WTC11 (cell line): ENCODE measurements around the gene HDAC10. TPM values are rescaled to one million over a fixed set of nuclear protein-coding genes. Genes with fewer than 3 reads are reported as not detected.
A peak's percentile ranks its signal among the peaks of the same experiment; 100 is the strongest.

Experiments
- AR ChIP-seq: fragments of 250-450 bp; sonication (Bioruptor Pico); IDR thresholded peaks from 2 replicates; pipeline ENCODE4 v1.9.0; 2021; ENCODE audit warnings: mild to moderate bottlenecking
- ESRRA ChIP-seq: sonication (generic); formaldehyde crosslinking; IDR thresholded peaks from 2 replicates; pipeline ENCODE4 v1.8.1; 2022; ENCODE audit warnings: mild to moderate bottlenecking, missing genetic modification reagents, borderline replicate concordance
- ETV6 ChIP-seq: sonication (generic); formaldehyde crosslinking; IDR thresholded peaks from 2 replicates; pipeline ENCODE4 v1.8.1; 2022; ENCODE audit warnings: mild to moderate bottlenecking, missing genetic modification reagents
- FOXK1 ChIP-seq: sonication (generic); formaldehyde crosslinking; IDR thresholded peaks from 2 replicates; pipeline ENCODE4 v1.8.0; 2022; ENCODE audit warnings: mild to moderate bottlenecking, moderate library complexity, missing genetic modification reagents
- GABPB1 ChIP-seq: sonication (generic); formaldehyde crosslinking; IDR thresholded peaks from 2 replicates; pipeline ENCODE4 v1.8.1; 2023; ENCODE audit warnings: mild to moderate bottlenecking, missing genetic modification reagents
- JUN ChIP-seq: sonication (generic); formaldehyde crosslinking; IDR thresholded peaks from 2 replicates; pipeline ENCODE4 v1.8.0; 2023; ENCODE audit warnings: mild to moderate bottlenecking, missing genetic modification reagents
- MAX ChIP-seq: sonication (generic); formaldehyde crosslinking; IDR thresholded peaks from 2 replicates; pipeline ENCODE4 v1.8.0; 2022; ENCODE audit warnings: mild to moderate bottlenecking, missing genetic modification reagents
- MXD4 ChIP-seq: fragments of 250-450 bp; sonication (Bioruptor Pico); IDR thresholded peaks from 2 replicates; pipeline ENCODE4 v1.8.0; 2021; ENCODE audit warnings: mild to moderate bottlenecking, moderate library complexity, borderline replicate concordance
- MYBL2 ChIP-seq: sonication (generic); formaldehyde crosslinking; IDR thresholded peaks from 2 replicates; pipeline ENCODE4 v1.8.1; 2023; ENCODE audit warnings: mild to moderate bottlenecking, moderate library complexity, missing genetic modification reagents
- NFYB ChIP-seq: sonication (generic); formaldehyde crosslinking; conservative IDR thresholded peaks from 2 replicates; pipeline ENCODE4 v1.8.0; 2022; ENCODE audit warnings: low read depth, missing genetic modification reagents
- NR3C1 ChIP-seq: sonication (generic); formaldehyde crosslinking; conservative IDR thresholded peaks from 2 replicates; pipeline ENCODE4 v1.8.1; 2023; ENCODE audit warnings: low read depth, mild to moderate bottlenecking, missing genetic modification reagents
- RELA ChIP-seq: sonication (generic); formaldehyde crosslinking; IDR thresholded peaks from 2 replicates; pipeline ENCODE4 v1.8.1; 2022; ENCODE audit warnings: missing genetic modification reagents, mild to moderate bottlenecking, borderline replicate concordance
- SMAD3 ChIP-seq: sonication (generic); formaldehyde crosslinking; IDR thresholded peaks from 2 replicates; pipeline ENCODE4 v1.8.0; 2022; ENCODE audit warnings: missing genetic modification reagents, mild to moderate bottlenecking, borderline replicate concordance
- SP1 ChIP-seq: sonication (generic); formaldehyde crosslinking; conservative IDR thresholded peaks from 2 replicates; pipeline ENCODE4 v1.8.1; 2022; ENCODE audit warnings: missing genetic modification reagents
- TEAD1 ChIP-seq: sonication (generic); formaldehyde crosslinking; IDR thresholded peaks from 2 replicates; pipeline ENCODE4 v1.8.0; 2022; ENCODE audit warnings: mild to moderate bottlenecking, missing genetic modification reagents
- TP53 ChIP-seq: sonication (generic); formaldehyde crosslinking; IDR thresholded peaks from 2 replicates; pipeline ENCODE4 v1.8.1; 2023; ENCODE audit warnings: mild to moderate bottlenecking, missing genetic modification reagents
- ZBTB21 ChIP-seq: sonication (generic); formaldehyde crosslinking; IDR thresholded peaks from 2 replicates; pipeline ENCODE4 v1.8.1; 2023; ENCODE audit warnings: mild to moderate bottlenecking, missing genetic modification reagents, borderline replicate concordance
- ZNF121 ChIP-seq: sonication (generic); formaldehyde crosslinking; IDR thresholded peaks from 2 replicates; pipeline ENCODE4 v1.8.0; 2023; ENCODE audit warnings: missing genetic modification reagents
- ZNF396 ChIP-seq: fragments of 250-450 bp; sonication (Bioruptor Pico); IDR thresholded peaks from 2 replicates; pipeline ENCODE4 v1.8.0; 2021; ENCODE audit warnings: mild to moderate bottlenecking, moderate library complexity, borderline replicate concordance
- ZNF423 ChIP-seq: fragments of 250-450 bp; sonication (Bioruptor Pico); IDR thresholded peaks from 2 replicates; pipeline ENCODE4 v2.1.2; 2022; ENCODE audit warnings: mild to moderate bottlenecking, moderate library complexity
- total RNA-seq: library from RNA; stranded (reverse); gene quantifications from 3 replicates; pipeline ENCODE4 v1.2.3, GENCODE V29; 2021
- TF ChIP-seq, protein P1 (sequence below): sonication (generic); formaldehyde crosslinking; IDR thresholded peaks from 2 replicates; pipeline ENCODE4 v1.8.0; 2022; ENCODE audit warnings: missing genetic modification reagents
- TF ChIP-seq, protein P2 (sequence below): sonication (generic); formaldehyde crosslinking; IDR thresholded peaks from 2 replicates; pipeline ENCODE4 v1.8.1; 2023; ENCODE audit warnings: mild to moderate bottlenecking, missing genetic modification reagents
- TF ChIP-seq, protein P3 (sequence below): sonication (generic); formaldehyde crosslinking; IDR thresholded peaks from 2 replicates; pipeline ENCODE4 v1.8.0; 2023; ENCODE audit warnings: missing genetic modification reagents
- TF ChIP-seq, protein P4 (sequence below): fragments of 250-450 bp; sonication (Bioruptor Pico); IDR thresholded peaks from 2 replicates; pipeline ENCODE4 v1.9.0; 2021; ENCODE audit warnings: mild to moderate bottlenecking
- TF ChIP-seq, protein P5 (sequence below): sonication (generic); formaldehyde crosslinking; IDR thresholded peaks from 2 replicates; pipeline ENCODE4 v1.8.0; 2022; ENCODE audit warnings: mild to moderate bottlenecking, missing genetic modification reagents

HDAC10 gene
- total RNA-seq, 1 experiment from 2014 or later: 40.9 TPM

GRCh38 chr22:50299785-50300619 lies 48.9 kb upstream of the HDAC10 start (continued):
- TF ChIP-seq, protein P1, sequence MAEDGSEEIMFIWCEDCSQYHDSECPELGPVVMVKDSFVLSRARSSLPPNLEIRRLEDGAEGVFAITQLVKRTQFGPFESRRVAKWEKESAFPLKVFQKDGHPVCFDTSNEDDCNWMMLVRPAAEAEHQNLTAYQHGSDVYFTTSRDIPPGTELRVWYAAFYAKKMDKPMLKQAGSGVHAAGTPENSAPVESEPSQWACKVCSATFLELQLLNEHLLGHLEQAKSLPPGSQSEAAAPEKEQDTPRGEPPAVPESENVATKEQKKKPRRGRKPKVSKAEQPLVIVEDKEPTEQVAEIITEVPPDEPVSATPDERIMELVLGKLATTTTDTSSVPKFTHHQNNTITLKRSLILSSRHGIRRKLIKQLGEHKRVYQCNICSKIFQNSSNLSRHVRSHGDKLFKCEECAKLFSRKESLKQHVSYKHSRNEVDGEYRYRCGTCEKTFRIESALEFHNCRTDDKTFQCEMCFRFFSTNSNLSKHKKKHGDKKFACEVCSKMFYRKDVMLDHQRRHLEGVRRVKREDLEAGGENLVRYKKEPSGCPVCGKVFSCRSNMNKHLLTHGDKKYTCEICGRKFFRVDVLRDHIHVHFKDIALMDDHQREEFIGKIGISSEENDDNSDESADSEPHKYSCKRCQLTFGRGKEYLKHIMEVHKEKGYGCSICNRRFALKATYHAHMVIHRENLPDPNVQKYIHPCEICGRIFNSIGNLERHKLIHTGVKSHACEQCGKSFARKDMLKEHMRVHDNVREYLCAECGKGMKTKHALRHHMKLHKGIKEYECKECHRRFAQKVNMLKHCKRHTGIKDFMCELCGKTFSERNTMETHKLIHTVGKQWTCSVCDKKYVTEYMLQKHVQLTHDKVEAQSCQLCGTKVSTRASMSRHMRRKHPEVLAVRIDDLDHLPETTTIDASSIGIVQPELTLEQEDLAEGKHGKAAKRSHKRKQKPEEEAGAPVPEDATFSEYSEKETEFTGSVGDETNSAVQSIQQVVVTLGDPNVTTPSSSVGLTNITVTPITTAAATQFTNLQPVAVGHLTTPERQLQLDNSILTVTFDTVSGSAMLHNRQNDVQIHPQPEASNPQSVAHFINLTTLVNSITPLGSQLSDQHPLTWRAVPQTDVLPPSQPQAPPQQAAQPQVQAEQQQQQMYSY (CRISPR knock-in tag): 0 out of 2 replicates have a peak, but pooled peaks have one; percentile 25
- TF ChIP-seq RELA (CRISPR knock-in tag) (peak; percentile 74; the same call in 1 of the 2 replicates), TEAD1 (CRISPR knock-in tag) (peak; percentile 34; the same call in 1 of the 2 replicates), SMAD3 (CRISPR knock-in tag) (no peak), MXD4 (CRISPR knock-in tag) (no peak), NFYB (CRISPR knock-in tag) (no peak), ZBTB21 (CRISPR knock-in tag) (0 out of 2 replicates have a peak, but pooled peaks have one; percentile 17), MAX (CRISPR knock-in tag) (peak; percentile 85), GABPB1 (no peak), MYBL2 (CRISPR knock-in tag) (no peak; the same call in 1 of the 2 replicates), ZNF121 (CRISPR knock-in tag) (no peak), SP1 (peak; percentile 55), ESRRA (CRISPR knock-in tag) (peak; percentile 48; the same call in 1 of the 2 replicates), FOXK1 (CRISPR knock-in tag) (peak; percentile 37; the same call in 1 of the 2 replicates), ZNF396 (CRISPR knock-in tag) (no peak), JUN (CRISPR knock-in tag) (no peak; the same call in 1 of the 2 replicates), ZNF423 (peak; percentile 45; the same call in 1 of the 2 replicates), AR (CRISPR knock-in tag) (no peak), TP53 (CRISPR knock-in tag) (no peak), NR3C1 (no peak), ETV6 (CRISPR knock-in tag) (peak; percentile 52; the same call in 1 of the 2 replicates)
- TF ChIP-seq, protein P2, sequence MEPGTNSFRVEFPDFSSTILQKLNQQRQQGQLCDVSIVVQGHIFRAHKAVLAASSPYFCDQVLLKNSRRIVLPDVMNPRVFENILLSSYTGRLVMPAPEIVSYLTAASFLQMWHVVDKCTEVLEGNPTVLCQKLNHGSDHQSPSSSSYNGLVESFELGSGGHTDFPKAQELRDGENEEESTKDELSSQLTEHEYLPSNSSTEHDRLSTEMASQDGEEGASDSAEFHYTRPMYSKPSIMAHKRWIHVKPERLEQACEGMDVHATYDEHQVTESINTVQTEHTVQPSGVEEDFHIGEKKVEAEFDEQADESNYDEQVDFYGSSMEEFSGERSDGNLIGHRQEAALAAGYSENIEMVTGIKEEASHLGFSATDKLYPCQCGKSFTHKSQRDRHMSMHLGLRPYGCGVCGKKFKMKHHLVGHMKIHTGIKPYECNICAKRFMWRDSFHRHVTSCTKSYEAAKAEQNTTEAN (CRISPR knock-in tag): no peak
- TF ChIP-seq, protein P3, sequence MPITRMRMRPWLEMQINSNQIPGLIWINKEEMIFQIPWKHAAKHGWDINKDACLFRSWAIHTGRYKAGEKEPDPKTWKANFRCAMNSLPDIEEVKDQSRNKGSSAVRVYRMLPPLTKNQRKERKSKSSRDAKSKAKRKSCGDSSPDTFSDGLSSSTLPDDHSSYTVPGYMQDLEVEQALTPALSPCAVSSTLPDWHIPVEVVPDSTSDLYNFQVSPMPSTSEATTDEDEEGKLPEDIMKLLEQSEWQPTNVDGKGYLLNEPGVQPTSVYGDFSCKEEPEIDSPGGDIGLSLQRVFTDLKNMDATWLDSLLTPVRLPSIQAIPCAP (CRISPR knock-in tag): 0 out of 2 replicates have a peak, but pooled peaks have one; percentile 30
- TF ChIP-seq, protein P4, sequence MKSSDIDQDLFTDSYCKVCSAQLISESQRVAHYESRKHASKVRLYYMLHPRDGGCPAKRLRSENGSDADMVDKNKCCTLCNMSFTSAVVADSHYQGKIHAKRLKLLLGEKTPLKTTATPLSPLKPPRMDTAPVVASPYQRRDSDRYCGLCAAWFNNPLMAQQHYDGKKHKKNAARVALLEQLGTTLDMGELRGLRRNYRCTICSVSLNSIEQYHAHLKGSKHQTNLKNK (CRISPR knock-in tag): no peak
- TF ChIP-seq, protein P5, sequence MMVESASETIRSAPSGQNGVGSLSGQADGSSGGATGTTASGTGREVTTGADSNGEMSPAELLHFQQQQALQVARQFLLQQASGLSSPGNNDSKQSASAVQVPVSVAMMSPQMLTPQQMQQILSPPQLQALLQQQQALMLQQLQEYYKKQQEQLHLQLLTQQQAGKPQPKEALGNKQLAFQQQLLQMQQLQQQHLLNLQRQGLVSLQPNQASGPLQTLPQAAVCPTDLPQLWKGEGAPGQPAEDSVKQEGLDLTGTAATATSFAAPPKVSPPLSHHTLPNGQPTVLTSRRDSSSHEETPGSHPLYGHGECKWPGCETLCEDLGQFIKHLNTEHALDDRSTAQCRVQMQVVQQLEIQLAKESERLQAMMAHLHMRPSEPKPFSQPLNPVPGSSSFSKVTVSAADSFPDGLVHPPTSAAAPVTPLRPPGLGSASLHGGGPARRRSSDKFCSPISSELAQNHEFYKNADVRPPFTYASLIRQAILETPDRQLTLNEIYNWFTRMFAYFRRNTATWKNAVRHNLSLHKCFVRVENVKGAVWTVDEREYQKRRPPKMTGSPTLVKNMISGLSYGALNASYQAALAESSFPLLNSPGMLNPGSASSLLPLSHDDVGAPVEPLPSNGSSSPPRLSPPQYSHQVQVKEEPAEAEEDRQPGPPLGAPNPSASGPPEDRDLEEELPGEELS (CRISPR knock-in tag): peak; percentile 85
